Activated CD8-positive, alpha-beta memory T cell treated with anti-CD3 and anti-CD28 coated beads for 36 hours (primary cell): ENCODE measurements around the gene HYDIN. TPM values are rescaled to one million over a fixed set of nuclear protein-coding genes. Genes with fewer than 3 reads are reported as not detected.
"Not testable (repeated sequence)": the region's sequence is repeated elsewhere in the genome, so short reads cannot be mapped to it uniquely, and the experiment has no call there.

Experiments
- CTCF ChIA-PET: fragments of 350-600 bp; sonication (Branson Sonifier 250); formaldehyde crosslinking; loops from one replicate; lab custom pipeline; 2021; ENCODE audit warnings: antibody characterized with exemption; lab: Charles Lee
- POLR2A ChIA-PET: fragments of 350-600 bp; sonication (Branson Sonifier 250); formaldehyde crosslinking; loops from one replicate; lab custom pipeline; 2021; ENCODE audit warnings: antibody characterized with exemption; lab: Charles Lee
- total RNA-seq, 2 experiments: library from RNA; stranded (reverse); gene quantifications; one replicate each; pipeline ENCODE4 v1.2.3, GENCODE V29; 2021

The HYDIN gene
- total RNA-seq, 2 experiments from 2014 or later, result not detected

DNA sequence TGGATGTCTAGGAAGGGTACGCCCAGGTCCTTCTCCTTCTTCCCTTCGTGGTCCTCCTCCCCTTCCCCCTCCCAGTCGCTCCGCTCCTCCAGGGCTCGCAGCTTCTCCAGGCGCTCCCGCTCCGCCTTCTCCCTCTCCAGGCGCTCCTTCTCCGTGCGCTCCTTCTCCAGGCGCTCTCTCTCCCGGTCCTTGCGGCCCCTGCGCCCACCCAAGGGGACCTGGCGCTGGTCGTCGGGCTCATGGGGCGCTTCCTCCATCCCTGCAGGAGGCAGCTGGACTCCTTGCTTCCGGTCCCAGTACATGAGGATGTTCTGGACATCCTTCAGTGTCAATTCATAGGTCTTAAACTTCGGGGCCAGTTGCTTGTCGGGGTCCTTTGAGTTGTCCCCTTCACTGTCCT, 309.9 kb downstream of the HYDIN start:
- CTCF ChIA-PET, POLR2A ChIA-PET: not testable (repeated sequence)

DNA sequence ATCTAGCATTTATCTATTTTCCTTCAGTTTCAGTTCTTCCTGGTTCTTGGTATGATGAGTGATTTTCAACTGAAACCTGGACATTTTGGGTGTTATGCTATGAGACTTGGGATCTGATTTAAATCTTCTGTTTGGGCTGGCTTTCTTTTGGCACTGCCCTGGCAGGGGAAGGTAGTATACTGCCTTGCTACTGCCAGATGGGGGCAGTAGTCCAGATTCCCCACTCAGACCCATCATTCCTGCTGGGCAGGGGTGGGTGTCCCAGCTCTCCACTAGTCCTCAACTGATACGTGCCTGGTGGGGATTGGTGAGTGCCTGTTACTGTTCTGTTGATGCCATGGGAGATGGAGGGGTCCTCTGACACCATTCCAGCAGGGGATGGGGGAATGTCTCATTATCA, 342.3 kb downstream of the HYDIN start:
- CTCF ChIA-PET, POLR2A ChIA-PET: not testable (repeated sequence)

DNA sequence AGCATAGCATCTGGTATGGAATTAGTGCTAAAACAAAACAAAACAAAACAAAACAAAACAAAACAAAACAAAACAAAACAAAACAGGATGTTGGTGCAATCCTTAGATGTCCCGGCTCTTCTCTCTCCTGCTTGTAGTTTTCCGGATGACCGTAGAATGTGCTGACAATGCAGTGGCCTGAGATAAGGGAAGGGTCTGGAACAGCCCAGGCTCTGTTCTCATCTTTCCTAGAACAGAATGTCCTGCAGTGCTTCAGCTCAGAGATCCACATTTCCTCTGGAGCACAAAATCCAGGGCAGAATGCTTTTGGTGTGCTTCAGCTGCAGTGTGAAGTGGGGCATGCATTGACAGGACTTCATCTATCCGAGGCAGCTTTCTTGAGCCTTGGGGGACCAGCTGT, 345.9 kb downstream of the HYDIN start:
- CTCF ChIA-PET, POLR2A ChIA-PET: not testable (repeated sequence)

DNA sequence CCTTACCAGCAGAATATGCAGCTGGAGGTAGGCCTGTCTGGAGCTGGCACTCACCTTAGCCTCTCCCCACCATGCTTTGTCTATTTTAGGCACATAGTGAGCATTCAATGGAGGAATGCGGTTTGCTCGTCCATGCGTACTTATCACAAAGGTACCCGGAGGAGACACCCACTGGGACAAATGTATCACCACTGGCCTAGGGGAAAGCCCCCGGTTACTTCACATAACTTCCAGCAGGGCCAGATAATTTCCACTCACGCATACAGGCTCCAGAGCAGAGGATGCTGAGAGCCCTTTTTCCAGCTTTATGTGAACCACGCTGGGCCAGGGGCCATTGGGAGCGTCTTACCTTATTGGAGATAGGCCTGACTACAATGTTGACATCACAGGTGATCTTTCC, 348.2 kb downstream of the HYDIN start:
- POLR2A ChIA-PET, CTCF ChIA-PET: not testable (repeated sequence)

- POLR2A ChIA-PET, result not testable (repeated sequence)
Observed at GRCh38 chr16:70877895-70878294, 352.6 kb downstream of the HYDIN start.

GRCh38 chr16:70876442-70876841, 354.1 kb downstream of the HYDIN start:
- CTCF ChIA-PET, POLR2A ChIA-PET: not testable (repeated sequence)

More at GRCh38 chr16:70877895-70878294, 352.6 kb downstream of the HYDIN start:
- CTCF ChIA-PET, result not testable (repeated sequence)

DNA sequence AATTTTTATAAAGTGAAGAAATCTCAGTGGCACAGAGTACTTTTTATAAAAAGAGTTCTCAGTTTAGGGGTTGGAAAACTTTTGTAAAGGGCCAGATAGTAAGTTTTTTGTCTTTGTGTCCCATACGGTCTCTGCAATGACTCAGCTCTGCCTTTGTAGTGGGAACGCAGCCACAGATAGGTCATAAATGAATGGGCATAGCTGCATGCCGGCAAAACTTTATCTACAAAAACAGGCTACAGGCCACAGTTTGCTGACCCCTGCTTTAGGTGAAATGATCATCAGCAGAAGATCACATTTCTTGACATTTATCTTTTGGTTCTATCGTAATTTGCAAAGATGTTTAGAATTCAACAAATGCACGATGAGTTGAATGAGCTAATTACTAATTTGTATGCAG, 365.8 kb downstream of the HYDIN start:
- POLR2A ChIA-PET, CTCF ChIA-PET: not testable (repeated sequence)

DNA sequence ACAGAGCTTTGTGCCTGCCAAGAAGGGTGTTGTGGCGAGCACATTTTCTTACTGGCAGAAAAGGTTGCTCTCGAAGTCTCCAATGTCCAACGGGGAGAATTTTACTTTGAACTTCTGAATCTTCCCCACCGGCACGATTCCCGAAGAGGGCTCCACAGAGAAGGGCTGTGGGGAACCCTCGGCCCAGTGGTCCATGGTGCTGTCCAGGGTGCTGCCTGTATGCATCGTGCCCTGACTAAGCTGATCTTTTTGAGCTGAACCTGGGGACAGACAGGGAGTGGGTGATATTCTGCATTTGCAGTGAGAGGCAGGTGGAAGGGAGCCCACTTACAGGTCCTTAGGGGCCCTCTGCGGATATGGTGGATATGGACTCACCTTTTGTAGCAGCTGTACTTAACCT, 368.5 kb downstream of the HYDIN start:
- POLR2A ChIA-PET, result not testable (repeated sequence)

DNA sequence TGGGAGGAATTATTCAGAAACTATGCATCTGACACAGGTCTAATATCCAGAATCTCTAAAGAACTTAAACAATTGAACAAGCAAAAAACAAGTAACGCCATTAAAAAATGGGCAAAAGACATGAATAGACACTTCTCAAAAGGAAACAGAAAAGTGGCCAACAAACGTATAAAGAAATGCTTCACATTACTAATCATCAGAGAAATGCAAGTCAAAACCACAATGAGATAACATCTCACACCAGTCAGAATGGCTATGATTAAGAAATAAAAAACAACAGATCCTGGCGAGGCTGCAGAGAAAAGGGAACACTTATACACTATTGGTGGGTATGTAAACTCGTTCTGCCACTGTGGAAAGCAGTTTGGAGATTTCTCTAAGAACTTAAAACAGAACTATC, 379.2 kb downstream of the HYDIN start:
- CTCF ChIA-PET, POLR2A ChIA-PET: not testable (repeated sequence)

More for the DNA sequence above, 368.5 kb downstream of the HYDIN start:
- CTCF ChIA-PET, result not testable (repeated sequence)

DNA sequence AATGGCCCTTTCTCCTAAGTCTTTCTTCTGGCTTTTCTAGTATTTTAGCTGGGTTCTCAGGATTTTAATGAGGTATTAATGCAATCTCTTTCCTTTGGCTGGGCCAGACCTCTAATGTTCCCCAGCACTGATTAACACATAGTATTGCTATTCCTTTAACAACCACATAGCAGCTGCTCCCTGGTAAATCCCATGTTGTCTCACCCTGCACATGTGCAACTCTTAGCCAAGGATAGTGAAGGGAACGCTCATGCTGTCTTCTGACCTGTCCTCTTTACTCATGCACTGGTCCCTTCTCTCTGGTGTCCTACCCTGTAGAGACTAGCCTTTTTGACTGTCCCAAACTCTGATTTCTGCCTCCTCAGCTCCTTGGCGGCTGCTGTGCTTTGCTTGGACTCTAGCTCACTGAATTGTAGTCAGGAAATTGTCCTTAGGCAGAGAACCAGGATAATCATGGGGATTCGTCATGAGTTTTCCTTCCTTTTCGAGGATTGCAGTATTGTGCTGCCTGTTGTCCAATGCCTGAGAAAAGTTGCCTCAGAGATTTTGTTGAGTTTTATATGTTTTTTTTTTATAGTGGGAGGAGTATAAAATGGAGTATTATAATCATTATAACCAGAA, 406.9 kb downstream of the HYDIN start:
- POLR2A ChIA-PET, CTCF ChIA-PET: not testable (repeated sequence)

DNA sequence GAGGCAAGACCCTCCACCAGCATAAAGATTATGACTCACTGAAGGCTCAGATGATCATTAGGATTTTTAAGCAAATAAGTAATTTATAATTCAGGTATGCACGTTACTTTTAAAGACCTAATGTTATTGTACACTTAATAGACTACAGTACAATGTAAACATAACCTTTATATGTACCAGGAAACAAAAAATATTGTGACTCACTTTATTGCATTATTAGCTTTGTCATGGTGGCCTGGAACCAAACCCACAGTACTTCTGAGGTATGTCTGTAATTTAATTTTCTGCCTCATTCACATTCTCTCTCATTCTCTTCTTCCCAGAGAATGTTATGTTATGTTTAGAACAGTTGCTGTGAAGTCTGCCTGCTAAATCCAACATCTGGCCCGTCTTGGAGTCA, 407.8 kb downstream of the HYDIN start:
- CTCF ChIA-PET, POLR2A ChIA-PET: not testable (repeated sequence)

DNA sequence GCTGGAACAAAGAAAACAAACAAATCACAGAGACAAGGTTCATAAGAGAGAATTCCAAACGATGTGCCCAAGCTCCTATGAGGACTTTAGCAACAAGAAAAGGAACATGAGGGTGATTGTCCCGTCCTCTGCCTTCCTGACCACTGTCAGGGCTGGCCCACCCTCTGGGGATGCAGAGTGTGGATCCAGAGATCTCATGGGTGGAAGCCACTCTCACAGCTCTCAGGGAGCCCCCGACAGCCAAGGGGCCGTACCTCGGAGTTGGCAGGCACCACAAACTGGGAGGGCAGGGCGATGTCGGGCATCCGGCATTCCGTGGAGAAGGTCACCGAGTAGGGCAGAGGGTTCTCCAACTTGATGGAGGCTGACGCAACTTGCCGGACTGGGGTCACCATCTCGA, 412.4 kb downstream of the HYDIN start:
- POLR2A ChIA-PET, result not testable (repeated sequence)

DNA sequence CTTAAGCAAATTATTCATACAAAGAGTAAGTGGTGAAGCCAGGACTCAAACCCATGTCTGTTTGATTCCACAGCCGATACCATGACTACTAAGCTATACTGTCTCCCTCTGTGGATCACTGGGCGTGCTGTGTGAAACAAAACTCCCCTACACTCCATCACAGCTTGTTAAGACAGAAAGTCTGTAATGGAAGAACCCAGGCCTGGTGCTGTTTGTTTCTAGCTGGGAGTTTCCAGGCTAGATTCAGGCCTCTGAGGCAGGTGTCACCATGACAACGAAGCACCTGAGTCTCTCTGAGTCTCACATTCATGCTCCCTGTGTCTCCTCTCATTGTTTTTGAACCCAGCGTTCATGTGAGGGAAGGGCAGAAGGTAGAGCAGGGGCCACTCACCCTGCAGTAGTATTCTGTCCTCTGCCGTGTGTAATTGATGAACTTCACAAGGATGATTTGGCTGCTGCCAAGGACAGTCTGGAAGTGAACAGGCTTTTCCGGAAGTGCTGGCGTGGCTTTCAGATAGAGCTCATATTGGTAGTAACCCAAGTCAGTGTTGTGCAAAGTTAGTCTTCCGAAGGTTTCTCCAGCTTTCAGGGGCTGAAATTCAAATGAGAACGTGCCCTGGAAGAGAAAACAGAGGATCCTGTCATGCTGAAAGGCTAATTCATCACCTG, 421.0 kb downstream of the HYDIN start:
- ChIA-PET CTCF (no interaction called here), POLR2A (no interaction called here)

More for the DNA sequence above, 412.4 kb downstream of the HYDIN start:
- CTCF ChIA-PET, result not testable (repeated sequence)

DNA sequence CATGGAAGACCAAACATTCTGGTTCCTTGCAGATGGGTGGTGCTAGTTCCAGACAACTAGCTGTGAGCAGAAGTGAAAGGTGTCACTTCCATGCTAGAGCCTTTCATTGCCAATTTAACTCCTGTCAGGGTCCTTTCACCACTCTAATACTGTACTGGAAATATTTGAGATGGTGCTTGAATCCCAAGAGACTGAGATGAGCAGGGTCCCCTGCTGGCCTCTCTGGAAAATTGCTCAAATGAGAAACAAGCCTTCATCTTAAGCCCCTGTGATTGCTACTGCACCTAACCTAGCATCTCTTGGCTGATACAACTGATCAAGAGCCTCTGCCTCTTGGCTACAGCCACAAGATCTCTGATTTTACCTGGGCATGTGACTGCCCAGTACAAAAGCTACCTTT, 422.2 kb downstream of the HYDIN start:
- POLR2A ChIA-PET, result no interaction called here
- CTCF ChIA-PET, result no interaction called here

GRCh38 chr16:70805787-70806186, 424.7 kb downstream of the HYDIN start:
- ChIA-PET CTCF (no interaction called here), POLR2A (no interaction called here)

GRCh38 chr16:70805380-70805779, 425.1 kb downstream of the HYDIN start:
- ChIA-PET POLR2A (no interaction called here), CTCF (no interaction called here)

DNA sequence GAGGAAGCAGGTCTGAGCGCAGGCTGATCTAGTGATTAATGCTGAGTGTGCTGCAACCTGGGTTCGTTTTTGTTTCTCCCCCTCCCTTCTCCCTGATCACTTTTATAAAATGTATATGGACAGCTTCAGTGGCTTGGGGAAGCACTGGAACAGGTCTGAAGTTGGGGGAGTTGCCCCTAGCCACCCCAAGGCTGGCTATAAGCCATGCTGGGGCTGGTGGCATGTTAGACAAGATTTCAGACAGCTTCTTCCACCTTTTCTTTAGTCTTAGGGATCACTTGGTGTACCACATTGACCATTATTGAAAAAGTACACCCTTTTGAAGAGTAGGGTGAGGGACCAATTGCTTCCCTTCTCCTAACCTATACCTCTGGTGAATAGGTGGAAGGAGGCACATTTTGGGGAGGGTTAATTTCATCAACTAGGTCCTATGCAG, 425.8 kb downstream of the HYDIN start:
- CTCF ChIA-PET, result no interaction called here
- POLR2A ChIA-PET, result no interaction called here

GRCh38 chr16:70804153-70804733, 426.3 kb downstream of the HYDIN start:
- CTCF ChIA-PET, result no interaction called here
- POLR2A ChIA-PET, result no interaction called here

DNA sequence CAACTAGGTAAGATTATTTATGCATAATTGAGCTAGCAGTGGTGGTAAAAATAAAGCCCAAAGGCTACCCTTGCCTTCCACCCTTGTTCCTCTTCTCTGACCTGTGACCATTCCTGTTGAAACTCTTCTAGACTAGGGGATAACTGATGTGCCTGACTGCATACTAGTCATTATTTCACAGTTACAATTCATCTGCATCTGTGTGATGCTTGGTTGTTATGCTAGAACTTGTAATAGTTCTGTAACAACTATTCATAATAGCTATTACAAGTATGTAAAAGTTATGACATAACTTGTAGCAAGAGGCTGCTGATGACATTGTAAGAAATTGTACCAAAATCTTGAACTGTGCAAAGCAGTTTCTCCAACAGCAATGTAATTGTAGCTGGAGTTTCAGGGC, 427.2 kb downstream of the HYDIN start:
- ChIA-PET CTCF (no interaction called here), POLR2A (no interaction called here)

DNA sequence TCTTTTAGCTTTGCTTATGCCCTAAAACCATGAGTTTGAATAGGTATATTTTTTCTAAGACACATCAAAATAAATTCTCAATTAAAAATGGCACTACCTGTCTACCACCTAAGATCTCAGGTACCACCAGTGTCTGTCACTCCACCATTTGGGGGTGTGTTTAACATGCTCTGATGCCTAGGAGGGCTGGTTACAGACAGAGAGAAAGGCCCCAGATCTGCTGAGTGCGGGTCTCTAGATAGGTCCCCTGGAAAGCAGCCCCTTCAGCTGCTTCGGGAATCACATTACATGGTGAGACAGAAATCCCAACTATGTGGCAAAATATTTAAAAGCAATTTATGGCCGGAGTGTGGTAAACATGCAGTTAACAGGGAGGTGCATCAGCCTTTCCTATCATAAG, 428.9 kb downstream of the HYDIN start:
- ChIA-PET POLR2A (interaction anchor here (0.5 to 1.0 kb wide), 3 partner anchors 22 to 919 kb away, joined by 4 to 7 read pairs (median 5); no protein-coding TSS in a partner anchor), CTCF (interaction anchor here (0.7 to 1.2 kb wide), 2 partner anchors 11 to 556 kb away, joined by 3 read pairs; no protein-coding TSS in a partner anchor)
